Stomach (tissue), 4 donors: ENCODE results near the gene COL6A3.

Source experiments
- CTCF ChIP-seq, 7 experiments: fragments of 450-650 bp in 4 of 7; fragments of 200-600 bp in 3 of 7; sonication (generic) in 3 of 7; IDR thresholded peaks; one replicate each; pipeline ENCODE4 v1.5.1; 2016 to 2019; ENCODE audit warnings: antibody characterized with exemption in 7 of 7, control low read depth in 2 of 7, mild to moderate bottlenecking in 1 of 7
- EP300 ChIP-seq: sonication (generic); formaldehyde crosslinking; IDR thresholded peaks from one replicate; pipeline ENCODE4 v1.6.1; 2017; ENCODE audit warnings: antibody characterized with exemption
- POLR2A ChIP-seq, 4 donors: fragments of 450-650 bp; IDR thresholded peaks; one replicate each; pipeline ENCODE4 v1.6.1; 2016; ENCODE audit warnings: antibody characterized with exemption in 4 of 4, control low read depth in 2 of 4, mild to moderate bottlenecking in 1 of 4, moderate library complexity in 1 of 4

DNA sequence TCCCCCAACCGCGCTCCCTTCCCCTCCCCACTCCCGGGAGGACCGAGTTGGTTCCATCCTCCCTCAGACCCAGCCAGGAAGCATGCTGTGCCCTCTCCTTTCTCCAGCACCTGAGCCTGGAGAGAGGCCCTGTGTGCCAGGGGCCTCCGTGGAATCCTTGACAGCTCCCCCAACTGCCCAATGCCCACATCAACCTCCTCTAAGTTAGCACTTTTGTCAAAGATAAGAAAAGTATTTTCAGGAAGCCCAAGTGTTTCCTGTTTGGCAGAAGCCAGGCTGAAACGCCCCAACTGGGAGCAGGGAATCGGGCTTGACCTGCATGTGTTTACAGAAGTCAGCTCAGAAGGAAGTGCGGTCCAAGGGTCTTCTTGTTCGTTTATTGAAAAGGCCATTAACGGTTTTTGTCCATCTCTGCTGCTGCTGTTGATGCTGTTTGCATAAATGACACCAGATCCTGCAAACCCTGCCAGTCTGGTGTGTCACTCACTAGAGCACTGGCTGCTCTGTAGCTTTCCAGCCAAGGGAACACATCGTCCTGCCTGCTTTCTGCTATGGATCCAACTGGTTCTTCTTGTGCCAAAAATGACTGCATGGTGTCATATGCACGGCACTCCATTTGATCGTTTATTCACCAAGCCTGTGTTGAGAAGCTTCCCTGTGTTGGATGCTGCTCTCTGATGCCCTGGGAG lies 35.4 kb upstream of the COL6A3 start:
- TF ChIP-seq POLR2A (IDR thresholded peaks at IDR 0.05) (no peak), CTCF (IDR thresholded peaks at IDR 0.05) (no peak), EP300 (no peak)
